HEK293 (cell line): ENCODE measurements around the gene FAM171A2.

ENCODE experiments used
- CTCF ChIA-PET: fragments of 350-600 bp; formaldehyde crosslinking; extraction: SDS; loops from one replicate; lab custom pipeline; 2021; ENCODE audit warnings: antibody characterized with exemption; lab: Yijun Ruan, JAX
- POLR2A ChIA-PET: fragments of 300-600 bp; formaldehyde crosslinking; extraction: SDS; loops from one replicate; lab custom pipeline; 2020; ENCODE audit warnings: antibody characterized with exemption, inconsistent platforms; lab: Yijun Ruan, JAX
- H3K27ac ChIP-seq: fragments of 200-500 bp; sonication (Bioruptor generic); 2 replicates; pipeline ENCODE4 v1.5.1; 2014; ENCODE audit warnings: low read depth, low read length, control low read depth, inconsistent platforms; ENCODE audit errors: extremely low read depth
- H3K36me3 ChIP-seq, 2 experiments: fragments of 200-500 bp in 1 of 2; sonication (Bioruptor generic) in 1 of 2; 1 replicate in 1 of 2; 2 replicates in 1 of 2; pipeline ENCODE4 v1.5.1; 2014 to 2017; ENCODE audit warnings: inconsistent platforms in 2 of 2, low read length in 2 of 2; ENCODE audit not compliant: control insufficient read depth in 2 of 2, insufficient read depth in 1 of 2
- H3K4me1 ChIP-seq: fragments of 200-500 bp; sonication (Bioruptor generic); 2 replicates; pipeline ENCODE4 v1.5.1; 2014; ENCODE audit warnings: mild to moderate bottlenecking, low read length, inconsistent platforms; ENCODE audit not compliant: control insufficient read depth, insufficient read depth
- H3K4me3 ChIP-seq: 2 replicates; pipeline ENCODE4 v1.5.1; 2011; ENCODE audit warnings: low read depth, mild to moderate bottlenecking, control low read depth, low read length, moderate library complexity
- H3K9me3 ChIP-seq: fragments of 200-500 bp; sonication (Bioruptor generic); 2 replicates; pipeline ENCODE4 v1.5.1; 2014; ENCODE audit warnings: low read depth, low read length, inconsistent platforms; ENCODE audit not compliant: control insufficient read depth, insufficient read depth
- EGR2 ChIP-seq: fragments of 450-650 bp; formaldehyde crosslinking; IDR thresholded peaks from 2 replicates; pipeline ENCODE4 v1.5.1; 2016; ENCODE audit warnings: low read depth, missing biosample characterization, missing genetic modification characterization
- GLIS2 ChIP-seq: fragments of 450-650 bp; formaldehyde crosslinking; IDR thresholded peaks from 2 replicates; pipeline ENCODE4 v1.5.1; 2016; ENCODE audit warnings: missing biosample characterization, missing genetic modification characterization
- KLF1 ChIP-seq: fragments of 450-650 bp; formaldehyde crosslinking; IDR thresholded peaks from 2 replicates; pipeline ENCODE4 v1.5.1; 2016; ENCODE audit warnings: missing biosample characterization, missing genetic modification characterization
- RBAK ChIP-seq: fragments of 450-650 bp; formaldehyde crosslinking; IDR thresholded peaks from 2 replicates; pipeline ENCODE4 v1.5.1; 2016; ENCODE audit warnings: missing biosample characterization, missing genetic modification characterization
- SP2 ChIP-seq: fragments of 450-650 bp; formaldehyde crosslinking; IDR thresholded peaks from 2 replicates; pipeline ENCODE4 v1.5.1; 2016; ENCODE audit warnings: missing biosample characterization, missing genetic modification characterization
- SP3 ChIP-seq: fragments of 450-650 bp; formaldehyde crosslinking; IDR thresholded peaks from 2 replicates; pipeline ENCODE4 v1.5.1; 2016; ENCODE audit warnings: missing biosample characterization, missing genetic modification characterization
- TCF7L2 ChIP-seq: IDR thresholded peaks from 2 replicates; pipeline ENCODE4 v1.6.1; 2011; ENCODE audit warnings: low read depth, mild to moderate bottlenecking, inconsistent platforms, low read length, moderate library complexity, borderline replicate concordance
- ZBTB17 ChIP-seq: fragments of 450-650 bp; formaldehyde crosslinking; IDR thresholded peaks from 2 replicates; pipeline ENCODE4 v1.5.1; 2016; ENCODE audit warnings: missing biosample characterization, missing genetic modification characterization
- ZFHX2 ChIP-seq: fragments of 450-650 bp; formaldehyde crosslinking; conservative IDR thresholded peaks from 2 replicates; pipeline ENCODE4 v1.5.1; 2016; ENCODE audit warnings: missing biosample characterization, missing genetic modification characterization
- ZFP69B ChIP-seq: fragments of 450-650 bp; formaldehyde crosslinking; IDR thresholded peaks from 2 replicates; pipeline ENCODE4 v1.5.1; 2016; ENCODE audit warnings: missing biosample characterization, missing genetic modification characterization
- ZNF16 ChIP-seq: fragments of 450-650 bp; formaldehyde crosslinking; IDR thresholded peaks from 2 replicates; pipeline ENCODE4 v1.5.1; 2016; ENCODE audit warnings: low read depth, missing biosample characterization, missing genetic modification characterization
- ZNF473 ChIP-seq: fragments of 450-650 bp; formaldehyde crosslinking; IDR thresholded peaks from 2 replicates; pipeline ENCODE4 v1.5.1; 2017; ENCODE audit warnings: missing biosample characterization, missing genetic modification characterization
- ZNF549 ChIP-seq: fragments of 450-650 bp; IDR thresholded peaks from 2 replicates; pipeline ENCODE4 v1.5.1; 2018; ENCODE audit warnings: missing biosample characterization, missing genetic modification characterization, mild to moderate bottlenecking, inconsistent platforms, moderate library complexity
- TF ChIP-seq, protein P1 (sequence below): fragments of 450-650 bp; formaldehyde crosslinking; IDR thresholded peaks from 2 replicates; pipeline ENCODE4 v1.5.1; 2016; ENCODE audit warnings: missing biosample characterization, missing genetic modification characterization
- TF ChIP-seq, protein P2 (sequence below): fragments of 450-650 bp; formaldehyde crosslinking; IDR thresholded peaks from 2 replicates; pipeline ENCODE4 v1.5.1; 2017; ENCODE audit warnings: missing biosample characterization, missing genetic modification characterization
- TF ChIP-seq, protein P3 (sequence below): fragments of 450-650 bp; formaldehyde crosslinking; IDR thresholded peaks from 2 replicates; pipeline ENCODE4 v1.5.1; 2016; ENCODE audit warnings: missing biosample characterization, missing genetic modification characterization

The FAM171A2 gene

DNA sequence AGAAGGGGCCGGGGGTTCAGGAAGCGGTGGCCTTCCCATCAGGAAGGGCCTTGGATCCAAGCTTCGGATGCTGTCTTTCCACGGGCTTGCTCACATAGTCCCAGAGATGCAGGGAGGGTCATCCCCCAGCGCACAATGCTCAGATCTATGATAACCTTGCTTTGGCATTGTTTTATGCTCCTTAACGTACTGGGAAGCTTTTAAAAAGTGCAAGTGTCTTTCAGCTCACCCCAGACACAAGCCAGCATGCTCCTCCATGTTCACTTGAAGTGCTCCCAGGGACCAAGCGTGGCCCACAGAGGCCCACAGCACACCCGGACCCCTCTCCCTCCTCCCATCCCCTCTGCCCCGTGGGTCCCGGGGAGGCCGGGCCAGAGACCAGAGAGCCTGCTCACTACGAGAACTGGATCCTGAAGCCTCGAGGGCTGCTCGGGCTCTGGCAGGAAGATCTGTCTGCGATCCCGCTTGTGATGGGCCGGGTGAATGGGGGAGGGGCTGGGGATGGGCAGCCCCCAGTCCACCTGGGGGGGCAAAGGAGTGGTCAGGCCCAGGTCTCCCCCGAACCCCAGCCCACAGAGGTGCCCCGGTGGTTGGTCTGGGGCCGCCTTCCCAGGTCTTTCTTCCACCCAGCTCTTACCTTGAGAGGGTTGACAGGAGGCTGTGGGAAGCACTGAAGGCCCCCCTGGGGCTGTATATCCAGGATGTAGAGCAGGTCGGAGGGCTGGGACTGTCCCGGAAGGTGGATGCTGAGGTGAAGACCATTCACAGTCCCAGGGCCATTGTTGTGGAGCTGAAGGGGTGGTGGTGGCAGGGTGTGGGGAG, 11.8 kb upstream of the FAM171A2 start:
- no peaks in the 10 kb centered on the region for H3K9me3 ChIP-seq
- no peaks in the 10 kb centered on the region for H3K4me1 ChIP-seq
- TF ChIP-seq ZFP69B (tag by site-specific recombination) (no peak), GLIS2 (tag by site-specific recombination) (peak; percentile 26; the same call in 1 of the 2 replicates), RBAK (no peak), SP2 (no peak)
- TF ChIP-seq, protein P1, sequence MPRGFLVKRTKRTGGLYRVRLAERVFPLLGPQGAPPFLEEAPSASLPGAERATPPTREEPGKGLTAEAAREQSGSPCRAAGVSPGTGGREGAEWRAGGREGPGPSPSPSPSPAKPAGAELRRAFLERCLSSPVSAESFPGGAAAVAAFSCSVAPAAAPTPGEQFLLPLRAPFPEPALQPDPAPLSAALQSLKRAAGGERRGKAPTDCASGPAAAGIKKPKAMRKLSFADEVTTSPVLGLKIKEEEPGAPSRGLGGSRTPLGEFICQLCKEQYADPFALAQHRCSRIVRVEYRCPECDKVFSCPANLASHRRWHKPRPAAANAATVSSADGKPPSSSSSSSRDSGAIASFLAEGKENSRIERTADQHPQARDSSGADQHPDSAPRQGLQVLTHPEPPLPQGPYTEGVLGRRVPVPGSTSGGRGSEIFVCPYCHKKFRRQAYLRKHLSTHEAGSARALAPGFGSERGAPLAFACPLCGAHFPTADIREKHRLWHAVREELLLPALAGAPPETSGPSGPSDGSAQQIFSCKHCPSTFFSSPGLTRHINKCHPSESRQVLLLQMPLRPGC (tag by site-specific recombination) = no peak
- no peaks in the 10 kb centered on the region for H3K36me3 ChIP-seq
- no peak overlapping the region for H3K27ac ChIP-seq
- no peak overlapping the region for H3K4me3 ChIP-seq
- ChIA-PET CTCF (interaction anchor here (0.6 to 2.3 kb wide), 11 partner anchors 8 to 622 kb away, joined by 3 to 19 read pairs (median 4); partner anchors contain the start of gene FAM171A2), POLR2A (interaction anchor here (1.1 kb wide), 1 partner anchor 189 kb away, joined by 8 read pairs; the partner anchor contains the start of gene TMUB2)

DNA sequence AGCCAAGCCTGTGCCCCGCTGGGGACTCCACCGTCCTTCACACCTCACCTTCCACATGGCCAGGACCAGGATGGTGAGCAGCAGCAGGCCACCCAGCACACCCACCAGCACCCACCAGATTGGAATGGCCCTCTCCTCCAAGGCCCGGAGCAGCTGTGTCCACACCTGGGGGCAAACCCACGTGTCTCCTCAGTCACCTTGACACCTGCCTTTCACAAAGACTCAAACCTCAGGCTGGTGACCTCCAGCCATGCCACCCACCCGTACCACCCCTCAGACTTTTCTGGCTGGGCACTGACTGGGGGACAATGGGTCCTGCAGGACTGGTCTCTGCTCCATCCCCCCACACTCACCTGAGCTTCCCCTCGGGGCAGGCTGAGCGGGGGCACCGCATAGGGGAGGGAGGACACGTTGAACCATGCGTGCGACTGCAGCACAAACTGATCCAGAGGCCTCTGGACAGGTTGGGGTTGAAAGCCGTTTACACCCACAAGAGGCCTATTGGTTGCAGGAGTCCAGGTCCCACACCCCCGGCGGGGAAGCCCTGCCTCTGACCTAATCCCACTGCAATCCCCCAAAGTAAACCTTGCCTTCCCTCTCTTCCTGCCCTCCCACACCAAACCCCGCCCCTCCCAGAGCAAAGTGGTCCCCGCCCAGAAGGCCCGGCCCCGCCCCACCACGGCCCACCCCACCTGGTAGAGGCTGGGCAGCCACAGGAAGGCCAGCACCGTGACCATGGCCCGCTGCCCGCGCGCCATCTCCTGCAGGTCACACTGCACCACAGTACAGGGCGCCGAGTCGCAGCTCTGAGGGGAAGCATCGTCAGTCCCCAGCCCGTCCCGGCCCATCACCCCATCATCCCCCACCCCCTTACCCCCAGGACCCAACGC, 10.9 kb upstream of the FAM171A2 start:
- ChIA-PET CTCF (interaction anchor here (0.7 to 2.3 kb wide), 3 partner anchors 8 to 127 kb away, joined by 3 to 19 read pairs (median 7); partner anchors contain the start of gene FAM171A2), POLR2A (interaction anchor here (0.6 kb wide), 1 partner anchor 101 kb away, joined by 4 read pairs; no protein-coding TSS in a partner anchor)
- Histone ChIP-seq H3K27ac (no peak overlapping the region), H3K36me3 (no peaks in the 10 kb centered on the region), H3K4me1 (no peaks in the 10 kb centered on the region), H3K4me3 (no peak overlapping the region), H3K9me3 (no peaks in the 10 kb centered on the region)
- TF ChIP-seq ZNF473 (tag by site-specific recombination) = no peak
- peak; percentile 40; the same call in 1 of the 2 replicates for TF ChIP-seq SP2
- TF ChIP-seq KLF1 (tag by site-specific recombination) = peak; percentile 84
- TF ChIP-seq, protein P2, sequence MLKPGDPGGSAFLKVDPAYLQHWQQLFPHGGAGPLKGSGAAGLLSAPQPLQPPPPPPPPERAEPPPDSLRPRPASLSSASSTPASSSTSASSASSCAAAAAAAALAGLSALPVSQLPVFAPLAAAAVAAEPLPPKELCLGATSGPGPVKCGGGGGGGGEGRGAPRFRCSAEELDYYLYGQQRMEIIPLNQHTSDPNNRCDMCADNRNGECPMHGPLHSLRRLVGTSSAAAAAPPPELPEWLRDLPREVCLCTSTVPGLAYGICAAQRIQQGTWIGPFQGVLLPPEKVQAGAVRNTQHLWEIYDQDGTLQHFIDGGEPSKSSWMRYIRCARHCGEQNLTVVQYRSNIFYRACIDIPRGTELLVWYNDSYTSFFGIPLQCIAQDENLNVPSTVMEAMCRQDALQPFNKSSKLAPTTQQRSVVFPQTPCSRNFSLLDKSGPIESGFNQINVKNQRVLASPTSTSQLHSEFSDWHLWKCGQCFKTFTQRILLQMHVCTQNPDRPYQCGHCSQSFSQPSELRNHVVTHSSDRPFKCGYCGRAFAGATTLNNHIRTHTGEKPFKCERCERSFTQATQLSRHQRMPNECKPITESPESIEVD = no peak
- no peak for TF ChIP-seq ZNF549 (tag by site-specific recombination)
- peak; percentile 62 for TF ChIP-seq ZFHX2 (tag by site-specific recombination)
- no peak for TF ChIP-seq TCF7L2
- peak; percentile 49; the same call in 1 of the 2 replicates for TF ChIP-seq EGR2 (tag by site-specific recombination)
- TF ChIP-seq, protein P3, sequence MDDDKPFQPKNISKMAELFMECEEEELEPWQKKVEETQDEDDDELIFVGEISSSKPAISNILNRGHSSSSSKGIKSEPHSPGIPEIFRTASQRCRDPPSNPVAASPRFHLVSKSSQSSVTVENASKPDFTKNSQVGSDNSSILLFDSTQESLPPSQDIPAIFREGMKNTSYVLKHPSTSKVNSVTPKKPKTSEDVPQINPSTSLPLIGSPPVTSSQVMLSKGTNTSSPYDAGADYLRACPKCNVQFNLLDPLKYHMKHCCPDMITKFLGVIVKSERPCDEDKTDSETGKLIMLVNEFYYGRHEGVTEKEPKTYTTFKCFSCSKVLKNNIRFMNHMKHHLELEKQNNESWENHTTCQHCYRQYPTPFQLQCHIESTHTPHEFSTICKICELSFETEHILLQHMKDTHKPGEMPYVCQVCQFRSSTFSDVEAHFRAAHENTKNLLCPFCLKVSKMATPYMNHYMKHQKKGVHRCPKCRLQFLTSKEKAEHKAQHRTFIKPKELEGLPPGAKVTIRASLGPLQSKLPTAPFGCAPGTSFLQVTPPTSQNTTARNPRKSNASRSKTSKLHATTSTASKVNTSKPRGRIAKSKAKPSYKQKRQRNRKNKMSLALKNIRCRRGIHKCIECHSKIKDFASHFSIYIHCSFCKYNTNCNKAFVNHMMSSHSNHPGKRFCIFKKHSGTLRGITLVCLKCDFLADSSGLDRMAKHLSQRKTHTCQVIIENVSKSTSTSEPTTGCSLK (tag by site-specific recombination) = no peak
- TF ChIP-seq SP3 (tag by site-specific recombination) = no peak
- no peak for TF ChIP-seq ZBTB17
- TF ChIP-seq ZNF16 (tag by site-specific recombination) = no peak
